Choroid plexus epithelial cell (primary cell): ENCODE data around the gene SLC29A1.

ENCODE experiments used
- DNase-seq: peaks from one replicate; pipeline ENCODE4 v3.0.0-alpha.2; 2010; ENCODE audit warnings: low read depth
- H3K4me3 ChIP-seq: 2 replicates; pipeline ENCODE4 v1.5.1; 2011; ENCODE audit warnings: low read depth, mild to moderate bottlenecking, control low read depth, low read length, moderate library complexity
- CTCF ChIP-seq: conservative IDR thresholded peaks from 2 replicates; pipeline ENCODE4 v1.5.1; 2011; ENCODE audit warnings: low read depth, mild to moderate bottlenecking, control low read depth, inconsistent platforms, low read length, moderate library complexity

SLC29A1 gene

DNA sequence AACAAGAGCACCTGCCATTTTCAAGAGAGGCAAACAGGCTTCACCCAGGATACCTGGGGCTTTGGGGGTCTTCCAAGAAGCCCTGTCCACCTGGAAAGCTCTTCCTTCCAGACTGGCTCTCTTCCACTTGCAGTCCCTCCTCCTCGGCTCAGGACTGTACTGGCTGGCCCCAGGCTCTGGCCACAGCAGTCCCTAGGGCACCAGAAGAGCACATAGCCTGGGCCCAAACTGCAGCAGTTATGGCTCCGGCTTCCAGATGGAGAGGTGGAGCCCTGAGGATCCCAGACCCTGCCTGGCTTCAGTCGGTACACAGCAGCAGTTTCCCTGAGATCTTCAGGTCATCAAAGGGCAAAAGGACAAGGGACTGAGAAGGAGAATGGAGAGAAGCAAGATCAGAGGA, 35.5 kb downstream of the SLC29A1 start:
- DNase-seq = no peak
- no peak overlapping the region for H3K4me3 ChIP-seq
- TF ChIP-seq CTCF = no peak

DNA sequence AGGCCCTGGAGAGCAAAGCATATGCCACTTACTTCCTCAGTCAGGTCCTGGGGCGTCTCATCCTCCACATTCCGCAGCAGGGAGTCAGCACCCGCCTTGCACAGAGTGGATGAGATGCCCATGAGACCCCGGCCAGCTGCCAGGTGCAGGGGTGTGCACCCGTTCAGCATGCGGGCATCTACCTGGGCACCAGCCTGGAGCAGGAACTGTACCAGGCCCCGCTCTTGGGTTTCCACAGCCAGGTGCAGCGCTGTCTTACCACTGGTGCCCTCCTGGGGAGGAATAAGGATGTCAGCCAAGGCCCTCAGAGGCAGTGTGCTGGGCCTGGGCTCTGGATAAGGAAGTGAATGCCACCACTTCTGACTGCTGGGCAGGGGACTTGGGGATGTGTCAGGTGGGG, 36.6 kb downstream of the SLC29A1 start:
- no peak for DNase-seq
- no peak overlapping the region for H3K4me3 ChIP-seq
- no peak for TF ChIP-seq CTCF

GRCh38 chr6:44260451-44261297, 37.3 kb downstream of the SLC29A1 start:
- no peak for TF ChIP-seq CTCF
- DNase-seq = no peak

GRCh38 chr6:44261581-44261980, 38.2 kb downstream of the SLC29A1 start:
- no peak overlapping the region for H3K4me3 ChIP-seq
- no peak for TF ChIP-seq CTCF
- no peak for DNase-seq

More at GRCh38 chr6:44260451-44261297, 37.3 kb downstream of the SLC29A1 start:
- no peak overlapping the region for H3K4me3 ChIP-seq

GRCh38 chr6:44262467-44263353, 39.3 kb downstream of the SLC29A1 start:
- peak overlapping the region; percentile 75 for H3K4me3 ChIP-seq
- no peak for DNase-seq
- no peak for TF ChIP-seq CTCF

DNA sequence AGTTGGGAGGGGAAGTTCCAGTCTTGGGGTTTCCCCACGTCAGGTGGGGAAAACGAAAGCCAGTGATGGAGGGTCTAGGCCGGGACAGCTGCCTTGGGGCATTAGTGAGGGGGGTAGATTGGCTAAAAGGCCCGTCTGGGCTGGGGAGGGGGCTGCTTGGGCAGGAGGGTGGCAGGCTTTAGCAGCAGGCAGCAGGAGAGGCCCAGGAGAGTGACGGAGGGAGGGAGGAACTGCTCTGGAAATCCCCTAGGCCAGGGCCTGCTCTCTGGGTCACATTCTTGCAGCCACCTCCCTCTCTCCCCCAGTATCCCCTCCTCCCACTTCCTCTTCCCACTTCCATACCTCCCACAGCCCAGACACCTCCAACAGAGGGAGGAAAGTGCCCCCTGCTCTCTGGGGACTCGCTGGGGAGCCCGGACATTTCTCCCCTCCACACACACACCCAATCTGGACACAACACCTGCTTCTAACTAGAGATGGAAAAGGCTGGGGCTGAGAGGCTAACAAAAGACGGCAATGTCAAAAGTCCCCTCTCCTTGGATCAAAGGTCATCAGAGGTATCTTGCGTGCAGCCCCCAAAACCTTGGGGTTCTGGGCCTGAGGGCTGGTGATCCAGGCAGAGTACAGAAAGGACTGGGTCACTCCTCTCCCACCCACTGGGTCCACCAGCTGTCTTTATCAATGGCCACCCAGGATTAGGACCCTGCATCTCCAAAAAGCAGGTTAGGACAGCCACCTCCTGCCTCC, 40.1 kb downstream of the SLC29A1 start:
- no peak for TF ChIP-seq CTCF
- peak overlapping the region; percentile 75 for H3K4me3 ChIP-seq
- peak; percentile 62 for DNase-seq
